COLO668 (cell line): ENCODE data around the gene GNB3.

Experiments used
- DNase-seq: peaks from one replicate; lab custom pipeline; 2025; ENCODE audit not compliant: unreplicated experiment; lab: John Stamatoyannopoulos, UW

Gene GNB3

GRCh38 chr12:6840761-6841515 lies at the start of gene GNB3:
TSS of gene GNB3 (plus strand) at chr12:6840925. CDS start at chr12:6841288, 363 bp downstream.
- DNase-seq, result no peak

- DNase-seq, result no peak
Measured at GRCh38 chr12:6791931-6792520, 48.7 kb upstream of the GNB3 start.

GRCh38 chr12:6792522-6793201 lies 48.1 kb upstream of the GNB3 start:
- no peak for DNase-seq

GRCh38 chr12:6795088-6795487 lies 45.6 kb upstream of the GNB3 start:
- no peak for DNase-seq

GRCh38 chr12:6796576-6796975 lies 44.1 kb upstream of the GNB3 start:
- DNase-seq, result no peak

DNA sequence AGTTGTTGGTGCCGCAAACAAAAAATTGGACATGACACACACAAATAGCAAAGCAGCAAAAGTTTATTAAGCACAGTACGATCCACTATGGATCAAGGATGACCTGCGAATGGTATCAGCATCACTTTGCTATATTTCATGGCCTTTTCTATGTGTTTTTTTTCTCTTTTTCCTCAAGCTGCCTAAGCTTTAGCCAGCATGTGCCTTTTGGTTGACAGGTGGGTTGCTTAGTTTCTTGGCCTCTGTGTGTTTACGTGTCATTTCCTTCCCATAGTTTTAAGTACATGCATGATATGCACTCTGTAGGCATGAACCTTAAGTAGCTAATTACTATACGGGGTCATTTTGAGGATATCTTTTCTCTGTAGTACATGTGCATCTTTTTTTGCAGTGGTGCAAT lies 41.6 kb upstream of the GNB3 start:
- no peak for DNase-seq

GRCh38 chr12:6807170-6807569 lies 33.6 kb upstream of the GNB3 start:
- DNase-seq, result no peak

GRCh38 chr12:6809056-6809455 lies 31.7 kb upstream of the GNB3 start:
- no peak for DNase-seq

GRCh38 chr12:6810758-6811157 lies 30.0 kb upstream of the GNB3 start:
- no peak for DNase-seq

DNA sequence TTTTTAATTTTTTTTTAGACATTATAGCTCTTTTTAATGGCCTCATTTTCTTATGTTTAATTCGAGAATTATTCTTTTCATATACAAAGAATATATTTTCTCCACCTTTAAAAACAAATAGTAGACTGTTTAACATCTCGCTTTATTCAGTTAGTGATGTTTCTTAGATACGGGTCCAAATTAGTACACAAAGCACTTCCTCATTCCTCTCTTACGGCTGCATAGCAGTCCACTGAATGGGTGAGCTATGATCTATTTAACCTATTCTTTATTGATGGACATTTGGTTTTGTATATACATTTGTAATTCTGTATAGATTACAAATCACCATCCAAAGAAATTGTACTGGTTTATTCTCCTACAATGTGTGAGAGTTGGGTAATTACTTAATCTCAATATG lies 27.4 kb upstream of the GNB3 start:
- no peak for DNase-seq

DNA sequence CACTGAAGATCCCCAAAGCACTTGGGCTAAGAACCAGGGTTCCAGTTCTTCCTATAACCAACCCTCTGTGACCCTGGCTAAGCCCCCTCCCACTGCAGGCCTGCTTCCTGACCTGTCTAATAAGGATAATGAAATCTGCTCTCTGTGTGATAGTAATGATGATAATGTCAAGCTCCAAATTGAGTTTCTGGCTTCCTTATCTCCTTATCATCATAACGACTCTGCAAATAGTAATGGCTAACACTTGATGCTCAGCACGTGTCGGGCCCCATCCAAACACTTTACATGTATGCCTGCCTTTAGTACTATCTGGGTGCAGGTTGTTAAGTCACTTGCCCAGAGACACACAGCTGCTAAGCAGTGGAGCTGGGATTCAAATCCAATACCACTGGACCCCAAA lies 24.1 kb upstream of the GNB3 start:
- no peak for DNase-seq

GRCh38 chr12:6817098-6817497 lies 23.6 kb upstream of the GNB3 start:
- DNase-seq, result no peak

DNA sequence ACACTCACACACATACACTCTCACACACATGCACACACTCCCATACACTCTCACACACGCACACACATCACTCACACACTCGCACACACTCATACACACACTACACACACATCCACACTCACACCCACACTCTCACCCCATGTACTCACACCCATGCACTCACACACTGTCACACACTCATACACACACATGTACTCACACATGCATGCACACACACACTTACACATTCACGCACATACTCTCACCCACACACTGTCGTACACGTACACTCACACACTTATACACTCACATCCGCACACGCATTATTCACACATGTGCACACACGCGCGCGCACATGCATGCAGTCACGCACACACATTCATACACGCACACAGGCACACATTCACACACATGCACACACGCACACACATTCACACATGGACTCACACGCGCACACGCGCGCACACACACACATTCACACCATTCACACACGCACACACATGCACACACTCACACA lies 23.0 kb upstream of the GNB3 start:
- DNase-seq, result no peak

DNA sequence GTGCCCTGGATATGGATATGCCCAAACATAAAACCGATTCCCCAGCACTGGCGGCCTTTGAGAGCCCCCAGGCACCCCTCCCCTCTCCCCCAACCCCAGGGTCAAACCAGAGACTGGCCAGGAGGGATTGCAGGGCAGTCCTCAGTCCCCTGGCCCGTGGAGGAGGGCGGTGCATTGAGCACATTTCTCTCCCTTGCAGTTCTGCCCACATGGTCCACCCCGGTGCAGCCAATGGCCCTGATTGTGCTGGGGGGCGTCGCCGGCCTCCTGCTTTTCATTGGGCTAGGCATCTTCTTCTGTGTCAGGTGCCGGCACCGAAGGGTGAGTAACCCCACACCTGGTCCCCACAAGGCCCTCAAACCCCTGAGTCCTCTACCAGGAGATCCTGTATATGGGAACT lies 22.5 kb upstream of the GNB3 start:
- DNase-seq, result no peak

DNA sequence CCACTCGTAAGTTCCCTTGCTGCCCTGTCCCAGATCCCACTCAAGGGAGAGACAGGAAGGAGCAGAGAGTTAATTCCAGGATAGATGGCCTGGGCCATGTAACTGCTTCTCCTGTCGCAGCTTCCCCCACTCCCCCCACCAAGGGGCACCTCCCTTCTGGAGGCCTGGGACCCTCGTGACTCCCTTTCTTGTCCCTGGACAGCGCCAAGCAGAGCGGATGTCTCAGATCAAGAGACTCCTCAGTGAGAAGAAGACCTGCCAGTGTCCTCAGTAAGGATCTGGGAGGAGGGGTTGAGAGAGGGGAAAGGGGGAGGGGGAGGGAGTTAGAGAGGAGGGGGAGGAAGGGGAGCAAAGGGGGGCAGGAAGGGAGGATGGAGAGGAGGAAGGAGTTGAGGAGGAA lies 22.1 kb upstream of the GNB3 start:
- no peak for DNase-seq

DNA sequence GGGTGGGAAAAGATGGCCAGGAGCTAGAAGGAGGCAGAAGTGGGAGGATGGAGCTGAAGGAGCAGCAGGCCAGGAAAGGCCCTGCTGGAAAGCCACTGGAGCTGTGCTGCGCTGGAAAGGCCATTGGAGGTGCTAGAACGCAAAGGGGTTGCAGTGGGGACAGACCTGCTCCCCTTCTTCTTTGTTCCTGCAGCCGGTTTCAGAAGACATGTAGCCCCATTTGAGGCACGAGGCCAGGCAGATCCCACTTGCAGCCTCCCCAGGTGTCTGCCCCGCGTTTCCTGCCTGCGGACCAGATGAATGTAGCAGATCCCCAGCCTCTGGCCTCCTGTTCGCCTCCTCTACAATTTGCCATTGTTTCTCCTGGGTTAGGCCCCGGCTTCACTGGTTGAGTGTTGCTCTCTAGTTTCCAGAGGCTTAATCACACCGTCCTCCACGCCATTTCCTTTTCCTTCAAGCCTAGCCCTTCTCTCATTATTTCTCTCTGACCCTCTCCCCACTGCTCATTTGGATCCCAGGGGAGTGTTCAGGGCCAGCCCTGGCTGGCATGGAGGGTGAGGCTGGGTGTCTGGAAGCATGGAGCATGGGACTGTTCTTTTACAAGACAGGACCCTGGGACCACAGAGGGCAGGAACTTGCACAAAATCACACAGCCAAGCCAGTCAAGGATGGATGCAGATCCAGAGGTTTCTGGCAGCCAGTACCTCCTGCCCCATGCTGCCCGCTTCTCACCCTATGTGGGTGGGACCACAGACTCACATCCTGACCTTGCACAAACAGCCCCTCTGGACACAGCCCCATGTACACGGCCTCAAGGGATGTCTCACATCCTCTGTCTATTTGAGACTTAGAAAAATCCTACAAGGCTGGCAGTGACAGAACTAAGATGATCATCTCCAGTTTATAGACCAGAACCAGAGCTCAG lies 21.4 kb upstream of the GNB3 start:
- no peak for DNase-seq

GRCh38 chr12:6820166-6820565 lies 20.6 kb upstream of the GNB3 start:
- no peak for DNase-seq

- peak; percentile 13 for DNase-seq
Measured at GRCh38 chr12:6821591-6822425, 18.9 kb upstream of the GNB3 start, which contains the start of gene GPR162. TSS of gene GPR162 (plus strand) at chr12:6821821. CDS start at chr12:6823899, 2,078 bp downstream.

GRCh38 chr12:6822426-6823135 lies 18.1 kb upstream of the GNB3 start:
- DNase-seq, result no peak
